Daoy (cell line): ENCODE results near the gene TMIE. TPM values are rescaled to one million over a fixed set of nuclear protein-coding genes. Genes with fewer than 3 reads are reported as not detected.
"Not testable (repeated sequence)": the region's sequence is repeated elsewhere in the genome, so short reads cannot be mapped to it uniquely, and the experiment has no call there.

ENCODE experiments used
- DNase-seq: peaks from one replicate; pipeline ENCODE4 v3.0.0-alpha.2; 2015; ENCODE audit warnings: low read depth
- total RNA-seq: library from RNA; depleted of rRNA; stranded (reverse); fragments of >200 nt; shearing (Covaris generic); gene quantifications from 2 replicates; pipeline ENCODE4 v1.2.3, GENCODE V29; 2014

TMIE gene
- total RNA-seq, 1 experiment from 2014 or later, result not detected

- DNase-seq, result no peak
Observed at GRCh38 chr3:46685446-46685845, 15.7 kb upstream of the TMIE start.

DNA sequence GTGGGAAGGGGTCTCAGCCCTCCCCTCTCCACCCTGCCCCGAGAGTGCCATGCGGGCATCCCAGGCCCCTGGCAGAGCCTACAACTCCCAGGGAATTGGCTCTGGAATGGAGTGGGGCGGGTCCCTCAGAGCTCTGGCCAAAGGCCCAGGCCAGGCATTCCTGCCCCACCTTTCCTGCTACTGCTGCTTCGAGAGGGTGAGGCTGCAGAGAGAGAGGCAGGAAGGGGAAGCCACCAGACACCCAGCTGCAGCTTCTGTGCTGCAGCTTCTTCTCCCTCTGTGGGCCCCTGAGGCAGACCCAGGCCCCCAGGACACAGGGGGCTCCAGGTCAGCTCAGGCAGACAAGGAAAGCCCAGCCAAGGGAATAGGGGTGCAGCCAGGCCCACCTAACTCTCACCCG, 10.4 kb upstream of the TMIE start:
- no peak for DNase-seq

- DNase-seq, result peak; percentile 43
Observed at GRCh38 chr3:46692566-46692990, 8.6 kb upstream of the TMIE start.

DNA sequence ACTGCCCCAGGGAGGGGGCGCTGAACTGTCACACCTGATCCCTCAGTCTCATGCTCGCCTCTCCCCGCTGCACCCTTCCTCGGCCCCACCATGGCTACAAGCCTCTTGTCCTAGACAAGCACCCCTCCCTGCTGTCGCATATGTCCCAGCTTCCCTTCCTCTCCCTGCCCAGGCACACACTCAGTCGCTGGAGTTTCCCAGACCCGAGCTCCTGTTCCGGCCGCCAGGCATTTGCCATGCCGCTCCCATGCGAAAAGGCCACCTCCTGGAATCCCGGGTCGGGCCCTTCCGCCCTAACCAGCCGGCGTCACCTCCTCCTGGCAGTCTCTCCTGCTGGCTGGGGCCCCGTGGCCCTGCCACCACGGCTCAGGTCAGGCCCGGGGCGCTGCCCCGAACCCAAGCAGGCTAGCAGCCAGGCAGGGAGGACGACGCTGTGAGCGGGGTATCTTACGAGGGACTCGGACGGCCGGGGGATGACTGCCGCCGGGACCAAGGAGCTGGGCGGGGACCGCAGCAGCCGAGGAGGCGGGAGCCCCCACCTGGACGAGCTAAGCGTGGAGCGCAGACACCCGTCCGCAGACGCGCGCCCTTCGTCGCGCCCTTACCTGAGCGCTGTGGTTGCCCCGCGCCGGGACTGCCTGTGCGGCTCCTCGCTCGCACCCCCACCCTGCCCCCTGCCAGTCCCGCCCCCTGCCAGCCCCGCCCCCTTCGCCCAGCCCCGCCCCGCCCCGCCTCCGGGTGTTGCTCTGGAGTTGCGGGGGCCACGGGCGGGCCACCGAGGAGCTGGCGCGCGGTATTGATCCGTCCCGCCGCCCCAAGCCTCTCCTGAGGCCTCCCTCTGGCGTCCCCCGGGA, 7.9 kb upstream of the TMIE start, which contains the start of gene ALS2CL:
Gene ALS2CL, minus strand, starts transcription at position 642 of the 854 bp plus-strand sequence. CDS start 4,239 bp downstream, outside the sequence.
- peak; percentile 47 for DNase-seq

DNA sequence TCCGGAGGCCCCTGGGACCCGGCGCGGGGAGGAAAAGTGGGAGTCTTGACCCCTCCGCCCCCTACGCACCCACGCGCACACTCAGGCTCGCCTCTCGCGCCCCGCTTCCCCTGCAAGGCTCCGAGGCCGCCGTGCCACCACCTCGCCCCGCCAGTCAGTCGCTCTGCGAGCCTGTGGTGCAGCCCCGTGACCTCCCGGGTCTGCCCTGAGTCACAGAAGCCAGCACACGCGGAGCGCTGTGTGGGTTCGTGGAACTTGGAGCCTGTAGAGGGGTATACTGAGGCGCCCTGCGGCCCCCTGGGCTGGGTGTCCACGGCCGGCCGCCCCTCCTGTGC, 7.3 kb upstream of the TMIE start:
- DNase-seq, result no peak

DNA sequence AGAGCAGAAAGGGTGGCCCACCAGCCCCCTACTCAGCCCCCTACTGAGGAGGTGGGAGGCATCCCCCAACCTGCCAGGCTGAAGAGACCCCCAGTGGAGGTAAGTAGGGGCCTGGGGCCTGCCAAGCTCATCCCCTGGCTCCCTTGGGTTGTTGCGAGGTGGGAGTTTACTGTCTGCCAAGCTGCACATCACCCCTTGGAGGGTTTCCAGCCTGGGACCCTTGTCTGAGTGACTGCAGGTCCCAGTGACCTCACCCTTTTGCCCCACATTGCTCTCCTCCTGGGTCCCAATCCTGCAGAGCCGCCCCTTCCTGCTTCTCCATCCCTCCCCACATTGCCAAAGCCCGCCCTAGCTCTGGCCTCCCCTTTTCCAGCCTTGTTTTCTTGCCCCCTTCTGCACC, 6.7 kb upstream of the TMIE start:
- no peak for DNase-seq

GRCh38 chr3:46695177-46695961, 5.8 kb upstream of the TMIE start:
- DNase-seq, result no peak

- no peak for DNase-seq
Observed at GRCh38 chr3:46695962-46696894, 5.0 kb upstream of the TMIE start.

GRCh38 chr3:46699676-46700523, 1.3 kb upstream of the TMIE start:
- DNase-seq, result no peak

DNA sequence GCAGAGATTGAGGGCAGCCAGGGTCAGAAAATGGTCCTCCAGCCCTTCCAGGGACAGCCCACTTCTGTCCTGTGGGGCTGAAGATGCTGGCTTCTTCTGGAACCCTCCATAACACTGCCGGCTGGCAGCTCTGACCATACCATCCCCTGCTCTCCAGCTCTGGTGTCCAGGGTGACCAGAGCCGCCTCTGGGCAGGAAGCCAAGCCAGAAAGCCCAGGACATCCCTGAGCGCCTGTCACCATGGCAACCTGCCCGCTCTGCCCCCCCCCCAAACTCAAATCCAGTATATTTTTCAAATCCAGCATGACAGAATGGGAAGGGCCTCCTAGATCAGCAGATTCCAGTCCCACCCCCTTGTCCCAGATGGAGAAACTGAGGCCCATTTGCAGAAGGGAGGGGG, 420 bp upstream of the TMIE start:
- no peak for DNase-seq

DNA sequence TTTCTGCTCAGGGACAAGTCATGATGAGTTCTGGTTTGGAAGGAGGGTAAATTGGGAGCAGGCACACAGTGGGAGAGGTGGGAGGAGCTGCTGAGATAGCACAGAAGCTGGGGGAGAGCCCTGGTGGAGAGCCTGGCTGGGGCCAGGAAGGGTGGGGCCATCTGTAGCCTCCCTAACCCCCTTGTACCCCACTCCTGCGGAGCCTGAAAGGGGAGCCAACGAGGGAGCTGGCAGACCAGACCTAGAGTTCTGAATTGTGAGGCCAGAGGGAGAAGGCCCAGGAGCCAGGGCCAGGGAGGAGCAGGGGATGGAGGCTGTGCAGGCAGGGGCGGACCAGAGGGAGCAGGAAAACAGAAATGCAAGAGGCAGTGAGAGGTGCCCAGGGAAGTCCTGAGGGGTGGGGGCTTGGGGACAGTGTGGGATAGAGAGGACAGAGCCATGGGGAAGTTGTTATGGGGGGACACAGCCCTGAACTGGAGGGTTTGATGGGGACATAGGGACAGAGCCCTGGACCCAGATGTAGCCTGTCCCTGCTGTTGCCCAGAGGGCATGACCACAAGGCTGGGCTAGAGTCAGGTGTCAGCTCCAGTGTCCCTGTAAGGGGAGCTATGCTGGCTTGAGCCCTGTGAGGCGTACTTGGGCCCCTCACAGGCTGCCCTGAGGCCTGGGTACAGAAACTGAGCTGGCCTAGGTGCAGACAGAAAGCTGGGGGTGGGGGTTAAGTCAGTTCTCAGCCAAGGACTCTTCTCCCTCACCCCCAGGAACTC, 1.2 kb downstream of the TMIE start:
- DNase-seq, result no peak

GRCh38 chr3:46703013-46703520, 1.9 kb downstream of the TMIE start:
- no peak for DNase-seq

GRCh38 chr3:46704346-46704745, 3.2 kb downstream of the TMIE start:
- DNase-seq, result not testable (repeated sequence)

GRCh38 chr3:46705022-46705530, 3.9 kb downstream of the TMIE start:
- peak; percentile 64 for DNase-seq

DNA sequence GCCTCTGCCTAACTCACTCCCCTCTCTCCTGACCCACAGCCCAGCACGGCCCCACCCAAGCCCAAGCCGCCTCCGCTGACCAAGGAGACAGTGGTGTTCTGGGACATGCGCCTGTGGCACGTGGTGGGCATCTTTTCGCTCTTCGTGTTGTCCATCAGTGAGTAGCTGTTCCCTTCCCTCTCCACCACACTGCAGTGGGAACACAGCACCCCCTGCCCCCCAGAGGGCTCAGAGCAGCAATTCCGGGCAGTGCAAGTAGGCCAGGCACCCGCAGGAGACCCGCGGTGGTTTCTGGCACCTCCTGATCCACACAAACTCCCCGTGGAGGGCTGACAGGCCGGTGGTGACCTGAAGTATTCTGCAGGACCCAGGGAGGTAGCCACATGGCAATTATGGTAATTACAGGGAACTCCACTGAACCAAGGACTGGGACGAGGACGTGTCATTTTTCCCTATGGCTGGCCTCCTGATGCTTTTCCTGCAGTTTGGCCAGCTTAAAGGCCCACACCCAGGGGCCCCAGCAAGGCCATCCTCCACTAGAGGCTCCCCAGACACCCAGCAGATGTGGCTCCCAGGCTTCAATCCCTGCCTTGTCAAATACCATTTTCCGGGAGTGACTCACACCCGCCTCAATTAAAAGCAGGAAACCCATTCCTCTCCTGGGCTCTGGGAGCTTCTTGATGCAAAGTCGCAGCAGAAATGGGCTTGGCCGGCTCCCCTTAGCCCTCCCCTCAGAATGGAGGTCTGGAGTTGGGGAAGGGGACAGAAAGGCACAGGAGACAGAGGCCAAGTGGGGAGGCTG, 4.8 kb downstream of the TMIE start:
- peak; percentile 76 for DNase-seq

DNA sequence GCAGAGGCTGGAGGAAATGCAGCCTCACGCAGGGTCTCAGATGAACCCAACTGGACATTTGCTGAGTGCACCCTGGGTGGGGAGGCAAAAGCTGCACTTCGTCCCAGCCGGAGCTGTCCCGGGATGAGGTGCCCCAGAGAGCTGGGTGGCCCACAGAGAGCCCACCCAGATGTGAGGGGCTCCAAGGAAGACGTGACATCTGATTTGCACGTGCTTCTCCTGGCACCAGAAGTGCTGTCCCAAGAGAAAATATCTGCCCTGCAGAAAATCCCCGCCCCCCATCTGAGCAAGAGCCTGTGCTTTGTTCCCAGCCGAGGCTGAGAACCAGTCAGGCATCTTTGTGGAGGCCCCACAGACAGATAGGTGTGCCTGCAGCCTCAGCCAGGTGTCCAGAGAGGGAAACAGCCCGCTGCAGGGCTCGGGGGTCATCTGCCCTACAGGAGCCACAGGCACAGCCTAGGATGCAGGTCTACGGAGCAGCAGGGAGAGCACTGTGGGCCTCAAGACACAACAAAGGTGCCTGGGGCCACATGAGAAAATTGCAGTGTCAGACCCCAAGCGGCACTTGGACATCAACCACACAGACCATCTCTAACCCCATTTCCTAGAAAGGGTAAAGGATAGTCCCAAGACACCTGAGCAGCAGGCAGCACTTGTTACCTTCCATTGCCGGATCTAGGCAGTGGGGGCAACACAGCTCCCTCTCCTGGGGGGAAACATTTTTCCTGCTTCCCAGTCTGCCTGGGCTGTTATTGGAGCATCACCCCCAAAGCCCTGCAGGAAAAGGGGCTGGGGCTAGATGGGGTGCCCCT, 5.8 kb downstream of the TMIE start:
- DNase-seq, result no peak

DNA sequence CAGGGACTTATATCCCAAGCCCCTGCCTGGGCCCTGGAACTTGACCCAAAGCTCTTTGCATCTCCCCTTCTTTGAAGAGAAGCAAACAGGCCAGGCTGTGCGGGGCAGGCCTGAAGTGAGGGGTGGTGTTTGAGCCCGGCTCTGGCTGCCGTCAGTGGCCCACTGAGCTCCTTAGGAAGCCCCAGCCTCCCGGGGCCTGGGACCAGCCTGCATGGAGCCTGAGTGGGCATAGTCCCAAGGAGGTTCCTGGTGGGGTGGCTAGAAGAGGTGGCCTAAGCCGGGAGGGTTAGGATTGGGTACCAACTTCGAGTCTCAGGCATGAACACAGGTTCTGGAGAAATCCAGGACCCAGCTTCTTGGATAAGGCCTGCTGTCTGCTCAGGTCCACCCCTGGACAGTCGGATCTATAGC, 6.4 kb downstream of the TMIE start:
- no peak for DNase-seq
